HG02943 (cell line): ENCODE data around the gene RUNX3.
A peak's percentile ranks its signal among the peaks of the same experiment; 100 is the strongest.

Source experiments
- ATAC-seq: cut with Tn5 transposase; IDR thresholded peaks from one replicate; pipeline ENCODE4 v1.9.1; 2021; ENCODE audit warnings: mild to moderate bottlenecking, low read depth, moderate library complexity; ENCODE audit not compliant: unreplicated experiment

Gene RUNX3

DNA sequence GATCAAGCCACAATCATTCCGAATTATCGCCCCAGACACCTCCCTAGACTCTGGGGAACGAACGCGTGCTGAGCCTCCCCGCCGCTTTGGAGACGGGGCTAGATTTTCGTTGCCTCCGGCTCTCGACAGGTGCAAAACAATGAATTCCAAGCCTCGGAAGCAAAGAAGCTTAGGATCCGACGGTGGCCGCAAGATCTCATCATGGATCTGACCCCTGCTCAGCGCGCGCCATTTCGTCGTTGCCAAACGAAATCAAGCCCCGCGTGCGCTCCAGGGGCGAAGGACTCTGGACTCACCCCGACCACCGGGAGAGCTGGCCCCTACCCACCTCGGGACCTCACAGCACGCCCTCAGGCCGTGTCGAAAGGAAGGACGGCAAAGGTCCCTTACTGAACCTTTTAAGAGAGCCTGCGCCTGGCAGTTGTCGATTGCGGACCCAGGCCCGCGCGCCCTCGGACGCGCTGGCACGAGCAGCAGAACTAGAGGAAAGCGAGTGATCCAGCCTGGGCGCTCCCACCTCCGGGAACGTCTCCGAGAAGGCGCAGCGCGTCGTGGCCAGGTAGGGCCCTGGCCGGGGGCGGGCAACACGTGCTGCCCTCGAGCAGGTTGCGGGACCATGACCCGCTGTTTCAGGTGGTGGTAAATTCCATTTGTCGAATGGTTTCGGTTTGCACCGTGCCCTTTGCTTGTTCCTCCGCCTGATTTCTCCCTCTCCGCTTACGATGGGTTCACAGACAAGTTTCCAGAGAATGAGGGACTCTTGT, 1.6 kb upstream of the RUNX3 start:
- no peak for ATAC-seq

- no peak for ATAC-seq
Measured at GRCh38 chr1:24931146-24931467, 1.0 kb upstream of the RUNX3 start.

- peak; percentile 6 for ATAC-seq
Measured at GRCh38 chr1:24929398-24930259, 447 bp downstream of the RUNX3 start.

DNA sequence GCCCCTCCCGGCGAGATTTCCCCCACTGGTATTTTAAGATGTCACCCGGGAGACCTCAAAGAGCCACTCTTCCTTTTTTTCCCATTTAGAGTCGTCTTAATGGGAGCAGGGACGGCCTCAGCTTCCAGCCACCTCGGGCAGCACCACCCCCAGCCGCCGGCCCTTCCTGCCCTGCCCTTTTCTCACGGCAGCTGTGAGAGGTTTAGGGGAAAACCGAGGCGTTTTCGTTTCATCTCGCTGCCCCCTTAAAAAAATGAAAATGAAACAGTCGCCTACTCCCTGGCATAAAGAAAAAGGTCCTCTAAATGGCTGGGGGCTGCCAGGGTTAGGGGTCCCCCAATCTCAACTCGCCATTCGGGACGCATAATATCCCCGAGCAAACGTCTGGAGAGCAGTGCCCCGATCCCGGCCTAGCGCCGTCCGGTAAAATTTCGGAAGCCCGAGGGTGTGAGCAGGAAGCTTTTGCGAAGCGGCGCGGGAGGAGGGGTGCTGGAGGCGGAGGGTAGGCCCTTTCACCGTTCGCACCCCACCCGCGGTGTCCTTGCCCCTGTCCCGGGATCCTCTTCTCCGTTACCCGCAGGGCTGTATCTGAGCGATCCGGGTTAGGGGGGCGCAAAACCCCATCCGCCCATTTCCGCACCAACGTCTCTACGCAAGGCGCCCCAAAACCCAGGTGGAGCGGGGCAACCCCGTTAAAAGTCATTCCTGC, 1.2 kb downstream of the RUNX3 start:
- no peak for ATAC-seq

- no peak for ATAC-seq
Measured at GRCh38 chr1:24927988-24928688, 1.9 kb downstream of the RUNX3 start.

- no peak for ATAC-seq
Measured at GRCh38 chr1:24927473-24927872, 2.6 kb downstream of the RUNX3 start.

DNA sequence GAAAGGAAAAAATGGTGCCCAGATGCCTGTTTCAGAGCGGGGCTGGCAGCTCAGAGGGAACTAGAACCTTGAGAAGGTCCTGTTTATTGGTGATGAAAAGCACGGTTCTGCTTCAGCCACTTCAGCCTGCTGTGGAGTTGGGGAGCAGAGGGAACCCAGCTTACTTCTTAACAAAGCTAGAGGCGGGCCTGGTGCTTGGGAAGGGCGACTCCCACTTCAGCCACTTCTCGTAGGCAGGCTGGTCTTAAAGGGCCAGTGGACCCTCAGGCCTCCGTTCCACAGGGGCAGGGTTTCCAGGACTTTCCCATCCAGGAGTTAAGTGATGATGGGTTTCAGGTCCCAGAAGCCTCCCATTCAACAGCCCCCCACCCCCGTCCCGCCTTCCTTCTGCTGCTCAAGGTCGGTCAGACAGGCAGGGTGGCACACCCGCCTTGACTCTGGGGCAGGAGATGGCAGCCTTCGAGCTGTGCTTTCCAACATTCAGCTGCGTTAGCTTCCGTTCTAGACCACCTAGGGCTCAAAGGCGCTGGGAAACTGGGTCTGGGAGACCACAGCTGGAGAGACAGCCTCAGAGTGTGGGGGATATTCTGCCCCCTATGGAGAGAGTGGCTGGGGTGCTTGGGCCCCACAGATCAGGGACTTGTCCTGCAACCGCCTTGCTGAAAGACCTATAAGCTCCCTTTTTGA, 3.4 kb downstream of the RUNX3 start:
- ATAC-seq: no peak

GRCh38 chr1:24925963-24926362, 4.1 kb downstream of the RUNX3 start:
- no peak for ATAC-seq

GRCh38 chr1:24925082-24925779, 4.8 kb downstream of the RUNX3 start:
- no peak for ATAC-seq

DNA sequence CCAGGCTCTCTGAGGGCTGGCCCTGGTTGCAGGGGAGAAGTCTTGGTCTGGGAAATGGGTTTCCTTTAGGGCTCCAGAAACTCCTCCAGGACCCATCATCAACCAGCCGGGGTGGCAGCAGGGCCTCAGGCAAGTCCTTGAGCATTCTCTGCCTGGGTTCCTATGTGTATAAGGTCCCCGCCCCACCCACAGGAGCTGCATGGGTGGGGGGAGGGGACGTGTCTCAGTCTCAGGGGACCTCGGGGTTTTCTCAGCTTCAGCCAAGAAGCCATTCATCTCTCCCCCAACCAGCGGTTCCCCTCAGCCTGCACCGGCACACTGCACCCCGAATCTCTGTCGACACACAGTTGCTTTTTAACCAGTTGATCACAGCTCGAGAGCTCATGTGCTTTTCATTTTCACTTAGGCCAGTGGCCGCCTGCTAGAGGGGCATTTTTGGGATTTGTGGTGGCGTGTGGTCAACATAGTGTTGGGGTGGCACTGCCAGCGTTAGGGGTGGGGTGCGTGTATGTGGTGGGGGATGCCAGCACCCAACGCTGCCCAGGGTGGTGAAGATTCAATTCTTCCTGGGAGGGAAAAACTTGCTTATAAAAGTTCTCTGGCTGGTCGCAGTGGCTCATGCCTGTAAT, 6.5 kb downstream of the RUNX3 start:
- no peak for ATAC-seq

DNA sequence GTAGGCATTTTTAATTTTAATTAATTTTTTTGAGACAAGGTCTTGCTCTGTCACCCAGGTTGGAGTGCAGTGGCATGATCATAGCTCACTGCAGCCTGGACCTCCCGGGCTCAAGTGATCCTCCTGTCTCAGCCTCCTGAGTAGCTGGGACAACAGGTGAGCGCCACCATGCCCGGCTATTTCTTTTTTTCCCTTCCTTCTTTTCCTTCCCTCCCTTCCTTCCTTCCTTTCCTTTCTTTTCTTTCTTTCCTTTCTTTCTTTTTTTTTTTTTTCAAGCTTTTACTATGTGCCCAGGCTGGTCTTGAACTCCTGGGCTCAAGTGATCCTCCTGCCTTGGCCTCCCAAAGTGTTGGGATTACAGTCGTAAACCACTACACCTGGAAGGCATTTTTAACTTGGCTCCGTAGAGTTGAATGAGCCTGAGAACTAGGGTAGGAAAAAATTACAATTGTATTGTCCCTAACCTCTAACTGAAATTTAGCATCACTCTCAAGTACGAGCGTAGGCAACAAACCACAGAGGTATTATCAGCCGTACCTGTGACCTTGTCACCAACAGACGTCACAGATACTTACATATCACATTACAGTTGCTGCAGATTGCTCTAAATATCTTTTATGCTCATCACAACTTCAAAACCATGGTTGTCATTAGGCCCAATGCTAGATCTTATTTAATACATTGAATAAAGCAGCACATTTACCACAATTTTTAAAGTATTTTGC, 8.0 kb downstream of the RUNX3 start:
- no peak for ATAC-seq

- ATAC-seq: no peak
Measured at GRCh38 chr1:24921412-24921811, 8.7 kb downstream of the RUNX3 start.

DNA sequence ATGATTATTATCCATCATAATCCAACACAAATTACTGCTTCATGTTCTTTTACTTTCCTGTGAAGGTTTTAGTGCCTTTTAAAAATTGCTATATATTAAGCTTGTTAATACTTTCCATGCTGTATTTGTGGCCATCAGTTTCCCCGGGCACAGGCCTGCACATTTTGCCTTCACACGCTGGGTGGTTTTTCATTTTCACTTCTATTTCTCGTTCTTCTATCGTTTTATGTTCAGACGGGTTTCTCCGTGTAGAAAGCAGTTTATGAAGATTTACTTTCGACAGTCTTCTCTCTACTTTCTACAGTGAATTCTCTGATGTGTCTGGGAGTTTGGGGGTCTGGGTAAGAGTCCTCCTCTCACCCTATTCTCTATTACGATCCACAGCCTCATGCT, 9.5 kb downstream of the RUNX3 start:
- no peak for ATAC-seq

GRCh38 chr1:24919791-24920532, 10.1 kb downstream of the RUNX3 start:
- ATAC-seq: no peak

DNA sequence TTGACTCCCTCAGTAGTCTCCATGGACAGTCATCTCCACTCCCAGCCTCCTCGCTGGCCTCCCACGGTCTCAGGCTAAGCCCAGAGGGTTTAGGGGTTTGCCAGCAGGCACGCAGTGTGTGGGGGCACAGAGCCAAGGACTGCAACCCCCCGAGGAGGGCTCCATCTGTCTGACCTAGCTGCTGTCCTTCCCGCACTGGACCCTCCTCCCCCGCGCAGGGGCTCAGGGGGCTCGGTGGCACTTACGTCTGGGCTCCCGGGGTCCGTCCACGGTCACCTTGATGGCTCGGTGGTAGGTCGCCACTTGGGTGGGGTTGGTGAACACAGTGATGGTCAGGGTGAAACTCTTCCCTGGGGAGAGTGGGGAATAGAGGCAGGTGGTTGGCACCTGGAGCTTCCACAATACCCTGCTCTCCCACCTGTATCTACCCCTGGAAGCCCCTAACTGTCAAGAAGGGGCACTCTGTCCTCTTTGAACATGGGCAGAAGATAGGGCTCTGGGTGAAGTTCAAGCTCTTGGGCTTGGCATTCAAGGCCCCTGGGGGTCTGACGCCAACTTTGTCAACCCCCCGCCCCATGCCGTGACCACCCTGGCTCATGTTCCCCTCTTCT, 11.0 kb downstream of the RUNX3 start:
- no peak for ATAC-seq

DNA sequence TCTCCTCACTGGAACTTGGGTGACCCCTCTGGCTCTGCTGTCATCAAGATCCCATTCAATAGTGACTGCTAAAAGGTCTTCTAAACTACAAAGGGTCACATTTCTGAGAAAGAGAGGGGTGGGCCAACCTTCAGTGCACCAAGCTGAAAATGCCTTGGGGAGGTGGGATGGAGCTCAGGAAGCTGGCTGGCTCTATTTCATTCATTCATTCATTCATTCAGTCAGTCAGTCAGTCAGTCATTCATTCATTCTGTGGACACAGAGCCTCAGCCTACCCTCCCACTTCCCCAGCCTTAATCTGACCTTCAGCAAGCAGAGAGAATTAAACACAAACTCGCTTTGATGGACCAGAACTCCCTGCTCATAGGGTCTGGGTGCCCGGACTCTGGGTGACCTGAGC, 11.7 kb downstream of the RUNX3 start:
- no peak for ATAC-seq

GRCh38 chr1:24917327-24918074, 12.6 kb downstream of the RUNX3 start:
- ATAC-seq: no peak
